MCF 10A (cell line): Measurements from ENCODE around the gene PPP1R14C. TPM values are rescaled to one million over a fixed set of nuclear protein-coding genes. Genes with fewer than 3 reads are reported as not detected.

ENCODE experiments used
- BruUV-seq: library from RNA; stranded (reverse); fragments of 400-500 nt; replicated peaks from 2 replicates; lab custom pipeline; 2021; lab: Mats Ljungman, UMichigan
- CTCF ChIA-PET: fragments of 300-600 bp; sonication (Branson Sonifier 250); formaldehyde crosslinking; extraction: SDS; loops from one replicate; lab custom pipeline; 2021; ENCODE audit warnings: antibody characterized with exemption, inconsistent platforms; lab: Yijun Ruan, JAX
- POLR2A ChIA-PET: fragments of 300-600, 350-650 bp; sonication (Branson Sonifier 250); formaldehyde crosslinking; extraction: SDS; loops from one replicate; lab custom pipeline; 2020; ENCODE audit warnings: antibody characterized with exemption, inconsistent platforms; lab: Yijun Ruan, JAX
- DNase-seq: peaks from one replicate; pipeline ENCODE4 v3.0.0-alpha.2; 2018; ENCODE audit not compliant: unreplicated experiment
- H3K27ac Mint-ChIP-seq: one replicate; pipeline ENCODE4 v1.8.0; 2022; ENCODE audit warnings: mild to moderate bottlenecking, low read depth, mixed read lengths; ENCODE audit not compliant: unreplicated experiment
- H3K27me3 Mint-ChIP-seq: one replicate; pipeline ENCODE4 v1.8.0; 2022; ENCODE audit warnings: mixed read lengths; ENCODE audit not compliant: insufficient read depth, unreplicated experiment
- H3K36me3 Mint-ChIP-seq: one replicate; pipeline ENCODE4 v1.8.0; 2022; ENCODE audit warnings: mild to moderate bottlenecking, moderate library complexity, mixed read lengths; ENCODE audit not compliant: insufficient read depth, unreplicated experiment
- H3K4me1 Mint-ChIP-seq: one replicate; pipeline ENCODE4 v1.8.0; 2022; ENCODE audit warnings: mixed read lengths; ENCODE audit not compliant: insufficient read depth, unreplicated experiment
- H3K4me3 Mint-ChIP-seq: one replicate; pipeline ENCODE4 v1.8.0; 2022; ENCODE audit warnings: mild to moderate bottlenecking, moderate library complexity, mixed read lengths; ENCODE audit not compliant: unreplicated experiment
- H3K9me3 Mint-ChIP-seq: one replicate; pipeline ENCODE4 v1.8.0; 2022; ENCODE audit warnings: mixed read lengths; ENCODE audit not compliant: unreplicated experiment
- intact Hi-C: fragments of 100-400 bp; cut with micrococcal nuclease; formaldehyde crosslinking; loops from 2 replicates; pipeline ENCODE4 v1.14.1; 2022
- total RNA-seq: library from RNA; stranded (reverse); gene quantifications from 2 replicates; pipeline ENCODE4 v1.2.3, GENCODE V29; 2022
- TF ChIP-seq, protein P1 (sequence below): fragments of 200-600 bp; IDR thresholded peaks from one replicate; pipeline ENCODE4 v1.8.0; 2022; ENCODE audit warnings: antibody characterized with exemption, mild to moderate bottlenecking; ENCODE audit not compliant: unreplicated experiment

The PPP1R14C gene
- total RNA-seq, 1 experiment from 2014 or later, result 32.0 TPM

DNA sequence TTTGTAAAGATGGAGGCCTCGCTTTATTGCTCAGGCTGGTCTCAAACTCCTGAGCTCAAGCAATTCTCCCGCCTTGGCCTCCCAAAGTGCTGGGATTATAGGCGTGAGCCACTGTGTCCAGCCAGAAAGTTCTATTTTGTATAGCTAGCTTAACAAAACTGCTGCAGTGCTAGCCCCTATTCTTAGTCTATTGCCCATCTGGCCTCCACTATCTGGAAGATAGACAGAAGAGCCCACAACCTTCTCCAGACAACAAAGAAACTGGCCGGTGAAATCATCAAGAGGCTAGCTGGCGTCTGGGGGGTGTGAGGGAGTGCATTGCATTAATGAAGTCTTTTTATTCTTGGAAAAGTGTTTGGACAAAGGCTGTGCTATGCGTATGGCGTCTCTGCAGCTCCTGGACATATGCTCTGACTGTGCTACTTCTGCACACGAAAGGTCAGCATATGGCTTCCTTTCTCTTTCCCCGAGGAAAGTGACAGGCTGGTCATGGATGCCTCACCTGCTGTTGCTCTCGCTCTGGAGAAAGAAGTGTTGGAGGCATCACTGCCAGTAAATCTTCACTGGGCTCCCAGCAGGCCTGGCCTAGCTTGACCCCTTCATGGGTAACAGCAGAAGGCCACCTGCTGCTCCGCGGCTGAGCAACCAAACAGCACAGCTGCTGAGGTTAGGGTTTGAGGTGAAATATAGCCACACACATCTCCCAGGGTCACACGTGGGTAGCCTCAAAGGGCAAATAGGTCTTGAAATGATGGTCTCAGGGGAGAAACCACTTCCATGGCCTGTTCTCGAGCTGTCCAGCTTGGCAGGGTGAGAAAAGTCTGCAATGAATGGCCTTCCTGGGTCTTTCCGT lies 130.8 kb downstream of the PPP1R14C start:
- Mint-ChIP-seq H3K9me3 (no peaks in the 10 kb centered on the region), H3K27me3 (no peaks in the 10 kb centered on the region), H3K36me3 (peaks cover 7% of the 10 kb centered on the region), H3K4me1 (peaks cover 35% of the 10 kb centered on the region), H3K27ac (no peak overlapping the region), H3K4me3 (no peak overlapping the region)
- intact Hi-C loops, result loop anchor here (2.0 to 5.0 kb wide), 2 partner anchors 121 to 131 kb away; partner anchors contain the start of gene PPP1R14C
- BruUV-seq, result no TSS peak
- ChIA-PET CTCF (interaction anchor here (0.6 to 1.6 kb wide), 11 partner anchors 11 to 193 kb away, joined by 3 to 6 read pairs (median 4); no protein-coding TSS in a partner anchor), POLR2A (interaction anchor here (0.7 to 9.0 kb wide), 9 partner anchors 9 to 129 kb away, joined by 3 to 282 read pairs (median 3); no protein-coding TSS in a partner anchor)
- no peak for DNase-seq
- TF ChIP-seq, protein P1, sequence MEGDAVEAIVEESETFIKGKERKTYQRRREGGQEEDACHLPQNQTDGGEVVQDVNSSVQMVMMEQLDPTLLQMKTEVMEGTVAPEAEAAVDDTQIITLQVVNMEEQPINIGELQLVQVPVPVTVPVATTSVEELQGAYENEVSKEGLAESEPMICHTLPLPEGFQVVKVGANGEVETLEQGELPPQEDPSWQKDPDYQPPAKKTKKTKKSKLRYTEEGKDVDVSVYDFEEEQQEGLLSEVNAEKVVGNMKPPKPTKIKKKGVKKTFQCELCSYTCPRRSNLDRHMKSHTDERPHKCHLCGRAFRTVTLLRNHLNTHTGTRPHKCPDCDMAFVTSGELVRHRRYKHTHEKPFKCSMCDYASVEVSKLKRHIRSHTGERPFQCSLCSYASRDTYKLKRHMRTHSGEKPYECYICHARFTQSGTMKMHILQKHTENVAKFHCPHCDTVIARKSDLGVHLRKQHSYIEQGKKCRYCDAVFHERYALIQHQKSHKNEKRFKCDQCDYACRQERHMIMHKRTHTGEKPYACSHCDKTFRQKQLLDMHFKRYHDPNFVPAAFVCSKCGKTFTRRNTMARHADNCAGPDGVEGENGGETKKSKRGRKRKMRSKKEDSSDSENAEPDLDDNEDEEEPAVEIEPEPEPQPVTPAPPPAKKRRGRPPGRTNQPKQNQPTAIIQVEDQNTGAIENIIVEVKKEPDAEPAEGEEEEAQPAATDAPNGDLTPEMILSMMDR, result no peak

DNA sequence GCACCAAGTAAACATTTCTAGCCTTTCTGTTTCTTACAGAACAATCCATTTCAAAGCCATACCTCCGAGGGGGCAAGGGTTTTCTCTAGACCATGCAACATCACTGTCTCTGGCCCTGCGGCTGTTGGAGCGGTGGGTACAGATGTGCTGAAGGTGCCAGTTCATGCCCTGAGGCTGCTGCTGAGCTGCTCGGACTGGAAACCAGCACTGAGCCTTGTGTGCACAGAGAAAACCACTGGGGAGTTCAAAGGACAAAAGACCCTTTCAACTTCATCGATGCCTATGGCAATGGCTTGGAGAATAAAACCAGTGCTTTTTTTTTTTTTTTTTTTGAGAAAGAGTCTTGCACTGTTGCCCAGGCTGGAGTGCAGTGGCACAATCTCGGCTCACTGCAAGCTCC lies 132.6 kb downstream of the PPP1R14C start:
- intact Hi-C loops, result no loop called here
- POLR2A ChIA-PET, result interaction anchor here (0.7 to 1.3 kb wide), 3 partner anchors 11 to 19 kb away, joined by 3 to 4 read pairs (median 4); no protein-coding TSS in a partner anchor
- H3K4me1 Mint-ChIP-seq, result peaks cover 17% of the 10 kb centered on the region
- no peaks in the 10 kb centered on the region for H3K9me3 Mint-ChIP-seq
- no TSS peak for BruUV-seq
- CTCF ChIA-PET, result interaction anchor here (0.7 to 1.1 kb wide), 2 partner anchors 61 to 205 kb away, joined by 4 read pairs; no protein-coding TSS in a partner anchor
- DNase-seq, result no peak
- H3K27me3 Mint-ChIP-seq, result no peaks in the 10 kb centered on the region
- H3K4me3 Mint-ChIP-seq, result no peak overlapping the region
- H3K27ac Mint-ChIP-seq, result no peak overlapping the region
- TF ChIP-seq, protein P1, result no peak
- H3K36me3 Mint-ChIP-seq, result peaks cover 2% of the 10 kb centered on the region

DNA sequence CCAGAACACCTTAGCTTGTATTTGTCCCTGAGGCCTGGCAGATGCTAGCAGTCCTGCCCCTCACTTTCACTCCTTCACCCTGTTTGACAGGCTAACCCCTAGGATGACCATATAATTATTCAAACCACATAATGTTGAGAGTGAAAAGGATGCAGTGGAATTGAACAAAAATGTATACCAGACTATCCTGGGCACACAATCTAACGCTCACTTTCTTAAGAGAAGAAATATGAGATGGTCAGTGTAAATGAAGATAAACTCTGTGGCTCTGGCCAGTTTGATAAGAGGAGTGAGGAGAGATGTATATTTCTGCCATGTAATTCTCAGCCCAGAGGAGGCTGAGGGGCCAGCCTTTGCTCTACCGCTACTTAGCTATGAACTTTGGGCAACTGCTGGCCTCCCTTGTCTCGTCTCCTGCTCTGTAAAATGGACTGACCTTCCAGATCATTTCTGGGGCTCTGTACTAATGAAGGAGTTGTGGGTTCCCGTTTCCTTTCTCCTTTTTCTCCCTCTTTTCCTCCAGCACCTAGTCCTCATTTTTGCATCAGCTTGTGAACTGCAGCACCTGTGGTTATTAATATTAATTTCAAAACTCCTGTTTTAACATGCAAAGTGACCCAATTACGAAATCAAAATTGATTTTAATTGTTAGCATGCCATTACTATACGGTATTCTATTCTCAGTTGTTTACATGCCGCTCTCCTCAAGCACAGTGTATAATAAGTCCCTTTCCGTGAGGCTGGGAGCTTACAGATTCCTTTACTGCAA lies 133.5 kb downstream of the PPP1R14C start:
- DNase-seq, result no peak
- BruUV-seq, result no TSS peak
- TF ChIP-seq, protein P1, result no peak
- H3K36me3 Mint-ChIP-seq, result no peaks in the 10 kb centered on the region
- no peak overlapping the region for H3K27ac Mint-ChIP-seq
- peaks cover 15% of the 10 kb centered on the region for H3K4me1 Mint-ChIP-seq
- H3K9me3 Mint-ChIP-seq, result no peaks in the 10 kb centered on the region
- H3K4me3 Mint-ChIP-seq, result no peak overlapping the region
- intact Hi-C loops, result no loop called here
- POLR2A ChIA-PET, result interaction anchor here (0.9 to 1.6 kb wide), 3 partner anchors 11 to 14 kb away, joined by 3 to 6 read pairs (median 3); no protein-coding TSS in a partner anchor
- no peaks in the 10 kb centered on the region for H3K27me3 Mint-ChIP-seq
- CTCF ChIA-PET, result interaction anchor here (0.5 to 0.7 kb wide), 4 partner anchors 21 to 133 kb away, joined by 3 to 6 read pairs (median 4); no protein-coding TSS in a partner anchor
